Measurements from ENCODE around the gene MACROD2. TPM values are rescaled to one million over a fixed set of nuclear protein-coding genes. Genes with fewer than 3 reads are reported as not detected.

Gene MACROD2
- total and polyA plus RNA-seq, 2 experiments from 2014 or later: 2.8 to 4.3 TPM

- ATAC-seq (peak; percentile 87), DNase-seq (ENCODE audit: low spot score) (peak; percentile 47)
- H3K27me3 Mint-ChIP-seq (ENCODE audit: insufficient read depth, low read depth, poor library complexity): peaks cover 3% of the 10 kb centered on the region
- Histone ChIP-seq H3F3A (replicated peaks; ENCODE audit: low read depth) (no peaks in the 10 kb centered on the region), H3K4me1 (ENCODE audit: insufficient read depth) (peaks cover 11% of the 10 kb centered on the region; the same call in 1 of the 2 replicates), H2AFZ (no peak overlapping the region), H4K20me1 (replicated peaks; ENCODE audit: insufficient read depth) (no peaks in the 10 kb centered on the region), H3K4me3 (no peak overlapping the region), H3K79me2 (replicated peaks; ENCODE audit: insufficient read depth) (no peaks in the 10 kb centered on the region), H3K36me3 (ENCODE audit: insufficient read depth) (no peaks in the 10 kb centered on the region), H3K27ac (ENCODE audit: low read depth) (no peak overlapping the region), H3K4me2 (no peak overlapping the region), H3K27me3 (ENCODE audit: insufficient read depth) (no peaks in the 10 kb centered on the region), H3K9me2 (ENCODE audit: insufficient read depth) (peaks cover 10% of the 10 kb centered on the region)
- TF ChIP-seq NANOG (IDR thresholded peaks at IDR 0.05; ENCODE audit: borderline replicate concordance): no peak
- TF ChIP-seq, protein P1, sequence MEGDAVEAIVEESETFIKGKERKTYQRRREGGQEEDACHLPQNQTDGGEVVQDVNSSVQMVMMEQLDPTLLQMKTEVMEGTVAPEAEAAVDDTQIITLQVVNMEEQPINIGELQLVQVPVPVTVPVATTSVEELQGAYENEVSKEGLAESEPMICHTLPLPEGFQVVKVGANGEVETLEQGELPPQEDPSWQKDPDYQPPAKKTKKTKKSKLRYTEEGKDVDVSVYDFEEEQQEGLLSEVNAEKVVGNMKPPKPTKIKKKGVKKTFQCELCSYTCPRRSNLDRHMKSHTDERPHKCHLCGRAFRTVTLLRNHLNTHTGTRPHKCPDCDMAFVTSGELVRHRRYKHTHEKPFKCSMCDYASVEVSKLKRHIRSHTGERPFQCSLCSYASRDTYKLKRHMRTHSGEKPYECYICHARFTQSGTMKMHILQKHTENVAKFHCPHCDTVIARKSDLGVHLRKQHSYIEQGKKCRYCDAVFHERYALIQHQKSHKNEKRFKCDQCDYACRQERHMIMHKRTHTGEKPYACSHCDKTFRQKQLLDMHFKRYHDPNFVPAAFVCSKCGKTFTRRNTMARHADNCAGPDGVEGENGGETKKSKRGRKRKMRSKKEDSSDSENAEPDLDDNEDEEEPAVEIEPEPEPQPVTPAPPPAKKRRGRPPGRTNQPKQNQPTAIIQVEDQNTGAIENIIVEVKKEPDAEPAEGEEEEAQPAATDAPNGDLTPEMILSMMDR (conservative IDR thresholded peaks at IDR 0.05; ENCODE audit: low read depth in 2 of 2): peak; percentile 42 to 52
- no peak overlapping the region for H3K4me3 Mint-ChIP-seq
- peaks cover 7% of the 10 kb centered on the region; the same call in 2 of the 3 replicates for H3K4me1 Mint-ChIP-seq
- H3K36me3 Mint-ChIP-seq (ENCODE audit: low read depth): no peaks in the 10 kb centered on the region
- no peaks in the 10 kb centered on the region for H3K9me3 Mint-ChIP-seq
- no peak overlapping the region for H3K27ac Mint-ChIP-seq
These were observed 627.5 kb downstream of the MACROD2 start for GRCh38 chr20:14622796-14623195.

- no peaks in the 10 kb centered on the region for H3K27me3 ChIP-seq (ENCODE audit: insufficient read depth)
- ATAC-seq (no peak), DNase-seq (ENCODE audit: low spot score) (no peak)
- H3K4me2 ChIP-seq: no peak overlapping the region
- no peaks in the 10 kb centered on the region for H4K20me1 ChIP-seq (replicated peaks; ENCODE audit: insufficient read depth)
- H3K36me3 Mint-ChIP-seq (ENCODE audit: low read depth): no peaks in the 10 kb centered on the region
- peaks cover 3% of the 10 kb centered on the region; the same call in 1 of the 3 replicates for H3K4me1 Mint-ChIP-seq
- H3K4me3 Mint-ChIP-seq: no peak overlapping the region
- H3K36me3 ChIP-seq (ENCODE audit: insufficient read depth): no peaks in the 10 kb centered on the region
- H2AFZ ChIP-seq: no peak overlapping the region
- H3K79me2 ChIP-seq (replicated peaks; ENCODE audit: insufficient read depth): no peaks in the 10 kb centered on the region
- H3K9me3 Mint-ChIP-seq: no peaks in the 10 kb centered on the region
- H3K27ac ChIP-seq (ENCODE audit: low read depth): no peak overlapping the region
- no peaks in the 10 kb centered on the region for H3K9me2 ChIP-seq (ENCODE audit: insufficient read depth)
- H3K4me1 ChIP-seq (ENCODE audit: insufficient read depth): no peaks in the 10 kb centered on the region
- no peaks in the 10 kb centered on the region for H3K27me3 Mint-ChIP-seq (ENCODE audit: insufficient read depth, low read depth, poor library complexity)
- no peak overlapping the region for H3K27ac Mint-ChIP-seq
- no peaks in the 10 kb centered on the region for H3F3A ChIP-seq (replicated peaks; ENCODE audit: low read depth)
- no peak overlapping the region for H3K4me3 ChIP-seq
- no peak for TF ChIP-seq NANOG (IDR thresholded peaks at IDR 0.05; ENCODE audit: borderline replicate concordance)
- no peak for TF ChIP-seq POLR2AphosphoS5 (IDR thresholded peaks at IDR 0.05; ENCODE audit: low read depth)
- TF ChIP-seq ZNF114 (CRISPR knock-in tag; IDR thresholded peaks at IDR 0.05): no peak
- no peak for TF ChIP-seq EZH2phosphoT487 (IDR thresholded peaks at IDR 0.05; ENCODE audit: unreplicated experiment)
- TF ChIP-seq EZH2 (IDR thresholded peaks at IDR 0.05; ENCODE audit: low read depth, unreplicated experiment): no peak
- TF ChIP-seq JUNB (IDR thresholded peaks at IDR 0.05; ENCODE audit: unreplicated experiment): no peak
- TF ChIP-seq ZNF462 (CRISPR knock-in tag; IDR thresholded peaks at IDR 0.05): no peak
- TF ChIP-seq STAT1 (IDR thresholded peaks at IDR 0.05; ENCODE audit: unreplicated experiment): no peak
- TF ChIP-seq, protein P2, sequence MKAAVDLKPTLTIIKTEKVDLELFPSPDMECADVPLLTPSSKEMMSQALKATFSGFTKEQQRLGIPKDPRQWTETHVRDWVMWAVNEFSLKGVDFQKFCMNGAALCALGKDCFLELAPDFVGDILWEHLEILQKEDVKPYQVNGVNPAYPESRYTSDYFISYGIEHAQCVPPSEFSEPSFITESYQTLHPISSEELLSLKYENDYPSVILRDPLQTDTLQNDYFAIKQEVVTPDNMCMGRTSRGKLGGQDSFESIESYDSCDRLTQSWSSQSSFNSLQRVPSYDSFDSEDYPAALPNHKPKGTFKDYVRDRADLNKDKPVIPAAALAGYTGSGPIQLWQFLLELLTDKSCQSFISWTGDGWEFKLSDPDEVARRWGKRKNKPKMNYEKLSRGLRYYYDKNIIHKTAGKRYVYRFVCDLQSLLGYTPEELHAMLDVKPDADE (IDR thresholded peaks at IDR 0.05): no peak
These were observed 635.7 kb downstream of the MACROD2 start for GRCh38 chr20:14631011-14631410.

All from GM23338 (cell line).